Measurements from ENCODE around the gene MFSD12.
A peak's percentile ranks its signal among the peaks of the same experiment; 100 is the strongest.

The MFSD12 gene

GRCh38 chr19:3555653-3556422, 1.5 kb downstream of the MFSD12 start:
- DNase-seq (ENCODE audit: low spot score) = peak; percentile 9

- peak; percentile 66 for DNase-seq (ENCODE audit: low spot score)
Measured at GRCh38 chr19:3554254-3555083, 2.9 kb downstream of the MFSD12 start.

- DNase-seq (ENCODE audit: low spot score) = no peak
Measured at GRCh38 chr19:3551792-3552095, 5.6 kb downstream of the MFSD12 start.

- no peak for DNase-seq (ENCODE audit: low spot score)
Measured at GRCh38 chr19:3550947-3551791, 6.2 kb downstream of the MFSD12 start.

- DNase-seq (ENCODE audit: low spot score) = no peak
Measured at GRCh38 chr19:3549816-3550215, 7.6 kb downstream of the MFSD12 start.

- DNase-seq (ENCODE audit: low spot score) = no peak
Measured at GRCh38 chr19:3548606-3549005, 8.8 kb downstream of the MFSD12 start.

- DNase-seq (ENCODE audit: low spot score) = no peak
Measured at GRCh38 chr19:3547767-3548282, 9.6 kb downstream of the MFSD12 start.

GRCh38 chr19:3547301-3547731, 10.1 kb downstream of the MFSD12 start:
- DNase-seq (ENCODE audit: low spot score) = peak; percentile 61

GRCh38 chr19:3546119-3546518, 11.3 kb downstream of the MFSD12 start:
- no peak for DNase-seq (ENCODE audit: low spot score)

GRCh38 chr19:3545669-3546034, 11.7 kb downstream of the MFSD12 start:
- no peak for DNase-seq (ENCODE audit: low spot score)

GRCh38 chr19:3544742-3545668, 12.4 kb downstream of the MFSD12 start:
- DNase-seq (ENCODE audit: low spot score) = peak; percentile 74

- DNase-seq (ENCODE audit: low spot score) = no peak
Measured at GRCh38 chr19:3544058-3544376, 13.4 kb downstream of the MFSD12 start.

- no peak for DNase-seq (ENCODE audit: low spot score)
Measured at GRCh38 chr19:3543150-3544057, 14.0 kb downstream of the MFSD12 start.

- no peak for DNase-seq (ENCODE audit: low spot score)
Measured at GRCh38 chr19:3539756-3540118, 17.6 kb downstream of the MFSD12 start.

- DNase-seq (ENCODE audit: low spot score) = no peak
Measured at GRCh38 chr19:3538965-3539755, 18.2 kb downstream of the MFSD12 start, which contains the start of gene TEKTIP1. TSS of gene TEKTIP1 (plus strand) at chr19:3539174. CDS start at chr19:3539178, 4 bp downstream.

- no peak for DNase-seq (ENCODE audit: low spot score)
Measured at GRCh38 chr19:3538258-3538929, 19.0 kb downstream of the MFSD12 start.

- no peak for DNase-seq (ENCODE audit: low spot score)
Measured at GRCh38 chr19:3537438-3538240, 19.7 kb downstream of the MFSD12 start.

- DNase-seq (ENCODE audit: low spot score) = no peak
Measured at GRCh38 chr19:3537101-3537437, 20.3 kb downstream of the MFSD12 start.
